ENCODE measurements around the gene CAMTA1. TPM values are rescaled to one million over a fixed set of nuclear protein-coding genes. Genes with fewer than 3 reads are reported as not detected.

The CAMTA1 gene
- polyA plus RNA-seq, 1 donor (not counting 4 experiments of a cell fraction or from before 2014, with no cell fraction given), result 51.4 TPM

DNA sequence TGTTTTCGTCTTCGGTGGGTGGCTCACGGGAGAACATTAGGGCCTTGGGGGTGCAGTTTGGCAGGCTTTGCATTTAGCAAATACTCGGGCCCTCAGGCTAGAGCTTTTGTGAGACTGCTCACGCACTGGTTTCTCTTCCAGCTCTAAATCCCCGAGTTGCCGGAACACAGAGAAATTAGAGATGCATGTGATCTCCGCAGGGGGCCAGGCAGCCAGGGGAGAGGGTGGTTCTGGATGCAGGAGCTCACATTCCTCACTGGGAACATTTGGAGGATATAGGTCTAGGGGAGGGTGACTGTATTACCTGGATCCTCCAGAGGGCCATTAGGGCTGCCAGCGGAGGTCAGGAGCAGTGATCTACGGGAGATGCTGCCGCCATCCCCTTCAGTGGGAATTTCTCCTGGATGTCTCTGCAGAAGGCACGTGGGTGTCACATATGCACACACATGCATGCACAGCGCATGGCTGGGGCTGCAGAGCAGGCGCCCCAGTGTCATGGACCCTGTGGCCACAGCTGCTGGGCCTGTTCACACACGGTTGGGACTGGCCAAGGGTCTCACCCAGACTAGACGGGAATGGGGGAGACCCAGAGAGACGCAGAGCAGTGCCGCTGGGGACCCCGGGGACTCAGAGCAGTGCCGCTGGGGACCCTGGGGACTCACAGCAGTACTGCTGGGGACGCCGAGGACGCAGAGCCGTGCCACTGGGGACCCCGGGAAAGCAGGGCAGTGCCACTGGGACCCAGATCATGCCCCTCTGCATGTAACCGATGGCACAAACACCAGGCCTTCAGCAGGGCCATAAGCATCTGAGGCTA is 258.7 kb downstream of the CAMTA1 start:
- no peaks in the 10 kb centered on the region for H3K9me1 ChIP-seq (ENCODE audit: control insufficient read depth, extremely low read depth, insufficient read depth, low read length)
- dilution Hi-C loops (cut with MboI; ENCODE audit: extremely low pct_ligation_motif_present, low sequenced_read_pairs), result no loop called here
- H3K9ac ChIP-seq (ENCODE audit: control insufficient read depth, extremely low read depth, insufficient read depth, low read length), result no peak overlapping the region
- no peak overlapping the region for H2AFZ ChIP-seq (ENCODE audit: control insufficient read depth, low read length)
- TF ChIP-seq, protein P1, sequence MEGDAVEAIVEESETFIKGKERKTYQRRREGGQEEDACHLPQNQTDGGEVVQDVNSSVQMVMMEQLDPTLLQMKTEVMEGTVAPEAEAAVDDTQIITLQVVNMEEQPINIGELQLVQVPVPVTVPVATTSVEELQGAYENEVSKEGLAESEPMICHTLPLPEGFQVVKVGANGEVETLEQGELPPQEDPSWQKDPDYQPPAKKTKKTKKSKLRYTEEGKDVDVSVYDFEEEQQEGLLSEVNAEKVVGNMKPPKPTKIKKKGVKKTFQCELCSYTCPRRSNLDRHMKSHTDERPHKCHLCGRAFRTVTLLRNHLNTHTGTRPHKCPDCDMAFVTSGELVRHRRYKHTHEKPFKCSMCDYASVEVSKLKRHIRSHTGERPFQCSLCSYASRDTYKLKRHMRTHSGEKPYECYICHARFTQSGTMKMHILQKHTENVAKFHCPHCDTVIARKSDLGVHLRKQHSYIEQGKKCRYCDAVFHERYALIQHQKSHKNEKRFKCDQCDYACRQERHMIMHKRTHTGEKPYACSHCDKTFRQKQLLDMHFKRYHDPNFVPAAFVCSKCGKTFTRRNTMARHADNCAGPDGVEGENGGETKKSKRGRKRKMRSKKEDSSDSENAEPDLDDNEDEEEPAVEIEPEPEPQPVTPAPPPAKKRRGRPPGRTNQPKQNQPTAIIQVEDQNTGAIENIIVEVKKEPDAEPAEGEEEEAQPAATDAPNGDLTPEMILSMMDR (optimal IDR thresholded peaks at IDR 0.05 in 1 of 3, IDR thresholded peaks at IDR 0.05 in 1 of 3, conservative IDR thresholded peaks at IDR 0.05 in 1 of 3; ENCODE audit: extremely low read depth in 1 of 3, insufficient read depth in 2 of 3, low read length in 3 of 3), result no peak
- H3K36me3 ChIP-seq (ENCODE audit: control insufficient read depth in 2 of 2, extremely low read depth in 1 of 2, insufficient read depth in 2 of 2, low read length in 2 of 2), result no peaks in the 10 kb centered on the region
- H3K27me3 ChIP-seq (ENCODE audit: control insufficient read depth, extremely low read depth, insufficient read depth, low read length), result peaks cover 16% of the 10 kb centered on the region
- no peak overlapping the region for H3K27ac ChIP-seq (ENCODE audit: control insufficient read depth, insufficient read depth, low read length)
- H4K20me1 ChIP-seq (ENCODE audit: control insufficient read depth, extremely low read depth, insufficient read depth, low read length), result no peaks in the 10 kb centered on the region
- no peaks in the 10 kb centered on the region for H3K9me3 ChIP-seq (ENCODE audit: control insufficient read depth, low read depth, low read length)
- H3K4me3 ChIP-seq (ENCODE audit: control insufficient read depth in 2 of 3, extremely low read depth in 1 of 3, insufficient read depth in 2 of 3, low read depth in 1 of 3, low read length in 3 of 3), result no peak overlapping the region
- no peaks in the 10 kb centered on the region for H3K79me2 ChIP-seq (ENCODE audit: control insufficient read depth, insufficient read depth, low read length)
- no peak overlapping the region for H3K4me2 ChIP-seq (ENCODE audit: control insufficient read depth, extremely low read depth, insufficient read depth, low read depth, low read length)
- H3K4me1 ChIP-seq (ENCODE audit: control insufficient read depth, extremely low read depth, insufficient read depth, low read length), result no peaks in the 10 kb centered on the region
- DNase-seq (ENCODE audit: low read depth, low spot score) (no peak), FAIRE-seq (no peak)

DNA sequence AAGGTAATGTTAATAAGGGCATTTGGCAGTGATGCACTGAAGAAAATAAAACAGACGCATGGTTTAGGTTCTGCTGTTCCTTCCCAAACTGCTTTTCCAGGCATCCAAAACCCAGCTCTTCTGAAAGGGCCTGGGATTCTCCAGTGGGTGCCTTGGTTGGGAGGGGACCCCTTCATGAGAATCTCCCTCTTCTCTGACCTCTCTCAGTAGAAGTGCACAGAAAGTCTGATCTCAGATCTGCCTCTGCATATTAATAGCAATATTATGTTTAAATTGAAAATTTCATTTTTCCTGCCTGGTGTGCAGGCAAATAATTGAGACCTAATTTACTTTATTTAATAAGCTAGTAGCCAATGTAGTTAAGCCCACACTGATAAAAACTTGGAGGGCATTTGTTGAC is 260.6 kb downstream of the CAMTA1 start:
- no peaks in the 10 kb centered on the region for H4K20me1 ChIP-seq (ENCODE audit: control insufficient read depth, extremely low read depth, insufficient read depth, low read length)
- DNase-seq (ENCODE audit: low read depth, low spot score) (no peak), FAIRE-seq (no peak)
- no peaks in the 10 kb centered on the region for H3K9me3 ChIP-seq (ENCODE audit: control insufficient read depth, low read depth, low read length)
- no peaks in the 10 kb centered on the region for H3K4me1 ChIP-seq (ENCODE audit: control insufficient read depth, extremely low read depth, insufficient read depth, low read length)
- no peak overlapping the region for H2AFZ ChIP-seq (ENCODE audit: control insufficient read depth, low read length)
- dilution Hi-C loops (cut with MboI; ENCODE audit: extremely low pct_ligation_motif_present, low sequenced_read_pairs), result loop anchor here (5.0 kb wide), 1 partner anchor 36 kb away; no protein-coding TSS in a partner anchor
- TF ChIP-seq, protein P1 (optimal IDR thresholded peaks at IDR 0.05 in 1 of 3, IDR thresholded peaks at IDR 0.05 in 1 of 3, conservative IDR thresholded peaks at IDR 0.05 in 1 of 3; ENCODE audit: extremely low read depth in 1 of 3, insufficient read depth in 2 of 3, low read length in 3 of 3), result no peak
- no peak for TF ChIP-seq EZH2 (IDR thresholded peaks at IDR 0.05; ENCODE audit: low read length)
- H3K79me2 ChIP-seq (ENCODE audit: control insufficient read depth, insufficient read depth, low read length), result no peaks in the 10 kb centered on the region
- H3K9me1 ChIP-seq (ENCODE audit: control insufficient read depth, extremely low read depth, insufficient read depth, low read length), result no peaks in the 10 kb centered on the region
- no peak overlapping the region for H3K27ac ChIP-seq (ENCODE audit: control insufficient read depth, insufficient read depth, low read length)
- H3K9ac ChIP-seq (ENCODE audit: control insufficient read depth, extremely low read depth, insufficient read depth, low read length), result no peak overlapping the region
- H3K36me3 ChIP-seq (ENCODE audit: control insufficient read depth in 2 of 2, extremely low read depth in 1 of 2, insufficient read depth in 2 of 2, low read length in 2 of 2), result no peaks in the 10 kb centered on the region
- peaks cover 18% of the 10 kb centered on the region for H3K27me3 ChIP-seq (ENCODE audit: control insufficient read depth, extremely low read depth, insufficient read depth, low read length)
- H3K4me2 ChIP-seq (ENCODE audit: control insufficient read depth, extremely low read depth, insufficient read depth, low read depth, low read length), result no peak overlapping the region
- no peak overlapping the region for H3K4me3 ChIP-seq (ENCODE audit: control insufficient read depth in 2 of 3, extremely low read depth in 1 of 3, insufficient read depth in 2 of 3, low read depth in 1 of 3, low read length in 3 of 3)

All from keratinocyte (primary cell).